HepG2 (cell line): Measurements from ENCODE around the gene MYORG. TPM values are rescaled to one million over a fixed set of nuclear protein-coding genes. Genes with fewer than 3 reads are reported as not detected.

Experiments used
- ATAC-seq: fragments of 200-7000 bp; cut with Tn5 transposase; 3 replicates; pipeline ENCODE4 v1.9.1; 2020; ENCODE audit warnings: mild to moderate bottlenecking, moderate library complexity
- BruUV-seq: library from RNA; stranded (reverse); fragments of 400-500 nt; replicated peaks from 2 replicates; lab custom pipeline; 2021; lab: Mats Ljungman, UMichigan
- CTCF ChIA-PET: fragments of 300-600 bp; formaldehyde crosslinking; extraction: SDS; loops from one replicate; lab custom pipeline; 2021; ENCODE audit warnings: low total read pairs, inconsistent platforms, low intra/inter-chr PET ratio; lab: Yijun Ruan, JAX
- POLR2A ChIA-PET: fragments of 350-600 bp; sonication (Branson Sonifier 250); formaldehyde crosslinking; loops from one replicate; lab custom pipeline; 2020; ENCODE audit warnings: antibody characterized with exemption, inconsistent platforms; lab: Yijun Ruan, JAX
- DNase-seq: peaks from one replicate; pipeline ENCODE4 v3.0.0-alpha.2; 2015; ENCODE audit warnings: low spot score
- FAIRE-seq: peaks from 3 replicates; lab custom pipeline; 2011; peaks lifted over from hg19 to GRCh38; lab: Jason Lieb, UNC
- H2AFZ ChIP-seq: one replicate; pipeline ENCODE4 v1.6.1; 2011; ENCODE audit warnings: low read length, inconsistent platforms
- H3K27ac ChIP-seq: fragments of 300-600 bp; 3 replicates; pipeline ENCODE4 v1.8.0; 2011; ENCODE audit warnings: mixed run types, mild to moderate bottlenecking, mixed read lengths, low read length, inconsistent platforms; ENCODE audit not compliant: insufficient read depth; ENCODE audit errors: extremely low read length
- H3K27me3 ChIP-seq, 2 experiments: fragments of 200-600 bp in 1 of 2; 2 replicates in 1 of 2; 3 replicates in 1 of 2; pipeline versions ENCODE4 v1.6.0 to v1.8.0; 2011; ENCODE audit warnings: low read length in 2 of 2, mild to moderate bottlenecking in 2 of 2, moderate library complexity in 2 of 2, inconsistent platforms in 1 of 2; ENCODE audit not compliant: insufficient read depth in 2 of 2, control insufficient read depth in 1 of 2
- H3K36me3 ChIP-seq, 2 experiments: fragments of 200-600 bp in 1 of 2; replicated peaks in 1 of 2; 2 replicates in 1 of 2; 3 replicates in 1 of 2; pipeline versions ENCODE4 v1.5.1 to v1.8.0; 2011; ENCODE audit warnings: low read length in 2 of 2, inconsistent platforms in 1 of 2; ENCODE audit not compliant: insufficient read depth in 2 of 2, control insufficient read depth in 1 of 2
- H3K4me1 ChIP-seq: 2 replicates; pipeline ENCODE4 v1.5.1; 2012; ENCODE audit warnings: low read length, inconsistent platforms; ENCODE audit not compliant: insufficient read depth
- H3K4me2 ChIP-seq: 2 replicates; pipeline ENCODE4 v1.6.0; 2011; ENCODE audit warnings: low read depth, low read length, inconsistent platforms
- H3K4me3 ChIP-seq, 3 experiments: fragments of 200-600 bp in 1 of 3; sonication (generic), shearing (Covaris generic) in 1 of 3; replicated peaks in 1 of 3; 2 replicates each; pipeline ENCODE4 v1.5.1; 2011 to 2016; ENCODE audit warnings: low read length in 3 of 3, inconsistent platforms in 2 of 3, low read depth in 2 of 3, mild to moderate bottlenecking in 2 of 3, control low read depth in 1 of 3, mixed read lengths in 1 of 3; ENCODE audit not compliant: insufficient read depth in 1 of 3
- H3K79me2 ChIP-seq: one replicate; pipeline ENCODE4 v1.6.1; 2011; ENCODE audit warnings: low read length, inconsistent platforms; ENCODE audit not compliant: insufficient read depth
- H3K9ac ChIP-seq: 2 replicates; pipeline ENCODE4 v1.6.0; 2011; ENCODE audit warnings: mild to moderate bottlenecking, low read depth, low read length, inconsistent platforms; ENCODE audit not compliant: insufficient read depth
- H3K9me3 ChIP-seq: 2 replicates; pipeline ENCODE4 v1.5.1; 2012; ENCODE audit warnings: mild to moderate bottlenecking, low read length
- H4K20me1 ChIP-seq: 2 replicates; pipeline ENCODE4 v1.6.0; 2011; ENCODE audit warnings: inconsistent platforms, mild to moderate bottlenecking, low read length, moderate library complexity; ENCODE audit not compliant: insufficient read depth
- DMAP1 ChIP-seq: IDR thresholded peaks from 2 replicates; pipeline ENCODE4 v1.6.1; 2016
- ELF1 ChIP-seq: sonication (generic); formaldehyde crosslinking; IDR thresholded peaks from 2 replicates; pipeline ENCODE4 v1.4.0; 2020; ENCODE audit warnings: missing genetic modification reagents
- ETV6 ChIP-seq: sonication (generic); formaldehyde crosslinking; conservative IDR thresholded peaks from 2 replicates; pipeline ENCODE4 v1.4.0; 2020; ENCODE audit warnings: missing genetic modification reagents
- FOXA1 ChIP-seq, 2 experiments: fragments of 450-650 bp in 1 of 2; sonication (generic) in 1 of 2; formaldehyde crosslinking in 1 of 2; IDR thresholded peaks; 2 replicates each; pipeline versions ENCODE4 v1.4.0 to v1.6.1; 2016 to 2020; ENCODE audit warnings: missing genetic modification reagents in 1 of 2
- FOXA3 ChIP-seq: IDR thresholded peaks from 2 replicates; pipeline ENCODE4 v1.6.1; 2016; ENCODE audit warnings: missing genetic modification reagents, missing compliant biosample characterization
- FOXK2 ChIP-seq: fragments of 450-650 bp; IDR thresholded peaks from 2 replicates; pipeline ENCODE4 v1.6.1; 2016
- GABPA ChIP-seq, 2 experiments: IDR thresholded peaks; 2 replicates each; pipeline ENCODE4 v1.6.1; 2011 to 2016; ENCODE audit warnings: low read depth in 2 of 2, low read length in 1 of 2, missing biosample characterization in 1 of 2, missing genetic modification characterization in 1 of 2
- IRF2 ChIP-seq: IDR thresholded peaks from 2 replicates; pipeline ENCODE4 v1.6.1; 2018; ENCODE audit warnings: missing genetic modification reagents, missing compliant biosample characterization
- JUN ChIP-seq: sonication (generic); formaldehyde crosslinking; IDR thresholded peaks from 2 replicates; pipeline ENCODE4 v1.4.0; 2020; ENCODE audit warnings: mild to moderate bottlenecking, missing genetic modification reagents
- JUNB ChIP-seq: sonication (generic); formaldehyde crosslinking; IDR thresholded peaks from 2 replicates; pipeline ENCODE4 v1.8.0; 2022; ENCODE audit warnings: missing genetic modification reagents, mild to moderate bottlenecking, borderline replicate concordance
- MTA1 ChIP-seq: sonication (generic); formaldehyde crosslinking; IDR thresholded peaks from 2 replicates; pipeline ENCODE4 v1.4.0; 2020; ENCODE audit warnings: missing genetic modification reagents, mild to moderate bottlenecking, borderline replicate concordance
- NONO ChIP-seq, 2 experiments: fragments of 450-650 bp in 1 of 2; sonication (generic) in 1 of 2; formaldehyde crosslinking in 1 of 2; IDR thresholded peaks in 1 of 2; conservative IDR thresholded peaks in 1 of 2; 2 replicates each; pipeline versions ENCODE4 v1.6.1 to v1.8.0; 2017 to 2022; ENCODE audit warnings: mild to moderate bottlenecking in 1 of 2, missing genetic modification reagents in 1 of 2, moderate library complexity in 1 of 2
- PHF20 ChIP-seq: sonication (generic); formaldehyde crosslinking; IDR thresholded peaks from 2 replicates; pipeline ENCODE4 v1.5.0; 2020; ENCODE audit warnings: mild to moderate bottlenecking, missing genetic modification reagents
- SRF ChIP-seq: IDR thresholded peaks from 2 replicates; pipeline ENCODE4 v1.6.1; 2011; ENCODE audit warnings: mild to moderate bottlenecking, low read depth, low read length, moderate library complexity
- XBP1 ChIP-seq: sonication (generic); formaldehyde crosslinking; IDR thresholded peaks from 2 replicates; pipeline ENCODE4 v1.5.0; 2020; ENCODE audit warnings: missing genetic modification reagents
- ZNF33B ChIP-seq: sonication (generic); formaldehyde crosslinking; IDR thresholded peaks from 2 replicates; pipeline ENCODE4 v1.5.1; 2020; ENCODE audit warnings: mild to moderate bottlenecking, missing genetic modification reagents
- ZNF441 ChIP-seq: sonication (generic); formaldehyde crosslinking; IDR thresholded peaks from 2 replicates; pipeline ENCODE4 v1.7.0; 2021; ENCODE audit warnings: missing genetic modification reagents, borderline replicate concordance
- ZNF503 ChIP-seq: sonication (generic); formaldehyde crosslinking; IDR thresholded peaks from 2 replicates; pipeline ENCODE4 v1.4.0; 2020; ENCODE audit warnings: missing genetic modification reagents
- ZNF547 ChIP-seq: sonication (generic); formaldehyde crosslinking; IDR thresholded peaks from 2 replicates; pipeline ENCODE4 v1.5.1; 2020; ENCODE audit warnings: mild to moderate bottlenecking, missing genetic modification reagents
- ZNF556 ChIP-seq: sonication (generic); formaldehyde crosslinking; IDR thresholded peaks from 2 replicates; pipeline ENCODE4 v1.4.0; 2020; ENCODE audit warnings: mild to moderate bottlenecking, missing genetic modification reagents, borderline replicate concordance
- ZNF75D ChIP-seq: sonication (generic); formaldehyde crosslinking; IDR thresholded peaks from 2 replicates; pipeline ENCODE4 v1.8.1; 2023; ENCODE audit warnings: missing genetic modification reagents, mild to moderate bottlenecking, borderline replicate concordance
- ZNF784 ChIP-seq: sonication (generic); formaldehyde crosslinking; IDR thresholded peaks from 2 replicates; pipeline ENCODE4 v1.5.1; 2020; ENCODE audit warnings: missing genetic modification reagents, mild to moderate bottlenecking, borderline replicate concordance
- ZNF790 ChIP-seq: sonication (generic); formaldehyde crosslinking; IDR thresholded peaks from 2 replicates; pipeline ENCODE4 v1.8.0; 2022; ENCODE audit warnings: missing genetic modification reagents, mild to moderate bottlenecking, borderline replicate concordance
- WGBS: methylation state at CpG from one replicate; pipeline ENCODE4 v1.1.6; 2017; ENCODE audit warnings: low lambda C conversion rate; 5-methylcytosine and 5-hydroxymethylcytosine counted together
- in situ Hi-C: cut with HindIII; loops from 2 replicates; pipeline ENCODE4 v1.10.0; 2017; ENCODE audit warnings: low pct_unique_long_range_greater_than_20kb; ENCODE audit not compliant: extremely low pct_ligation_motif_present
- intact Hi-C: fragments of 100-400 bp; cut with micrococcal nuclease; formaldehyde crosslinking; loops from one replicate; pipeline ENCODE4 v1.10.0; 2022; ENCODE audit not compliant: unreplicated experiment
- polyA plus RNA-seq, 8 experiments: library from polyadenylated mRNA; depleted of rRNA in 3 of 8; stranded (reverse) in 7 of 8; unstranded in 1 of 8; fragments of >200 nt; fragmentation: Illumina TruSeq in 4 of 8; extraction: Trizol in 4 of 8; gene quantifications; 2 replicates each; pipeline versions ENCODE4 v1.2.1 to v1.2.3, GENCODE V29; 2011 to 2016; ENCODE audit warnings: low read depth in 4 of 8, missing spikeins in 1 of 8, mixed read lengths in 1 of 8; ENCODE audit not compliant: insufficient read depth in 1 of 8
- total RNA-seq, 5 experiments: library from RNA; depleted of rRNA; stranded (reverse); fragments of >200 nt; fragmentation: Illumina TruSeq; extraction: Trizol; gene quantifications; 2 replicates each; pipeline ENCODE4 v1.2.3, GENCODE V29; 2016; ENCODE audit warnings: low read depth in 1 of 5

Gene MYORG
- total and polyA plus RNA-seq, 2 of the 13 experiments (the other 11 are each of a cell fraction or from before 2014, with no cell fraction given) = 11.1 to 22.4 TPM

GRCh38 chr9:34328500-34328986 is 48.2 kb downstream of the MYORG start:
- CTCF ChIA-PET = interaction anchor here (7.1 kb wide), 1 partner anchor 49 kb away, joined by 143 read pairs; the partner anchor contains the start of gene MYORG
- BruUV-seq = TSS peak; percentile 77
- ATAC-seq (peak; percentile 22), FAIRE-seq (no peak), DNase-seq (no peak)
- Histone ChIP-seq H3K4me2 (peak overlapping the region; percentile 80), H3K27ac (peak overlapping the region; percentile 67), H3K4me1 (peaks cover 43% of the 10 kb centered on the region), H3K9me3 (no peaks in the 10 kb centered on the region), H4K20me1 (no peaks in the 10 kb centered on the region), H3K36me3 (no peaks in the 10 kb centered on the region), H3K79me2 (peaks cover 9% of the 10 kb centered on the region), H2AFZ (peak overlapping the region; percentile 66), H3K27me3 (no peaks in the 10 kb centered on the region; a peak in 1 of 5 replicates), H3K9ac (peak overlapping the region; percentile 76), H3K4me3 (peak overlapping the region; percentile 77 to 92 (median 89))
- in situ Hi-C loops = no loop called here
- under 1% methylated on average over 11 of the region's 11 CpGs for WGBS
- POLR2A ChIA-PET = interaction anchor here (1.7 kb wide), 1 partner anchor 47 kb away, joined by 6 read pairs; no protein-coding TSS in a partner anchor
- intact Hi-C loops = no loop called here
- TF ChIP-seq FOXA1 (IDR thresholded peaks at IDR 0.05) (no peak), FOXA1 (CRISPR knock-in tag; IDR thresholded peaks at IDR 0.05) (0 out of 2 replicates have a peak, but pooled peaks have one; percentile 7), FOXK2 (peak; percentile 72), ZNF503 (CRISPR knock-in tag) (0 out of 2 replicates have a peak, but pooled peaks have one; percentile 10), XBP1 (no peak), ZNF790 (CRISPR knock-in tag) (0 out of 2 replicates have a peak, but pooled peaks have one; percentile 17), DMAP1 (CRISPR knock-in tag) (0 out of 2 replicates have a peak, but pooled peaks have one; percentile 17), GABPA (IDR thresholded peaks at IDR 0.05; ENCODE audit: low read depth, low read length) (no peak), GABPA (CRISPR knock-in tag; IDR thresholded peaks at IDR 0.05; ENCODE audit: low read depth) (peak; percentile 68), IRF2 (CRISPR knock-in tag) (0 out of 2 replicates have a peak, but pooled peaks have one; percentile 5), ETV6 (CRISPR knock-in tag) (0 out of 2 replicates have a peak, but pooled peaks have one; percentile 21), ZNF441 (CRISPR knock-in tag) (0 out of 2 replicates have a peak, but pooled peaks have one; percentile 44), JUN (CRISPR knock-in tag) (no peak), MTA1 (CRISPR knock-in tag) (no peak), FOXA3 (CRISPR knock-in tag) (peak; percentile 43; the same call in 1 of the 2 replicates), NONO (IDR thresholded peaks at IDR 0.05) (no peak), NONO (CRISPR knock-in tag; conservative IDR thresholded peaks at IDR 0.05) (no peak), ZNF547 (CRISPR knock-in tag) (0 out of 2 replicates have a peak, but pooled peaks have one; percentile 43), ZNF784 (CRISPR knock-in tag) (0 out of 2 replicates have a peak, but pooled peaks have one; percentile 1), PHF20 (CRISPR knock-in tag) (0 out of 2 replicates have a peak, but pooled peaks have one; percentile 19), SRF (no peak; the same call in 1 of the 2 replicates), ZNF75D (no peak), JUNB (CRISPR knock-in tag) (no peak), ELF1 (CRISPR knock-in tag) (peak; percentile 58), ZNF556 (0 out of 2 replicates have a peak, but pooled peaks have one; percentile 2), ZNF33B (0 out of 2 replicates have a peak, but pooled peaks have one; percentile 30)
